ENCODE measurements around the gene MYRF.

DNA sequence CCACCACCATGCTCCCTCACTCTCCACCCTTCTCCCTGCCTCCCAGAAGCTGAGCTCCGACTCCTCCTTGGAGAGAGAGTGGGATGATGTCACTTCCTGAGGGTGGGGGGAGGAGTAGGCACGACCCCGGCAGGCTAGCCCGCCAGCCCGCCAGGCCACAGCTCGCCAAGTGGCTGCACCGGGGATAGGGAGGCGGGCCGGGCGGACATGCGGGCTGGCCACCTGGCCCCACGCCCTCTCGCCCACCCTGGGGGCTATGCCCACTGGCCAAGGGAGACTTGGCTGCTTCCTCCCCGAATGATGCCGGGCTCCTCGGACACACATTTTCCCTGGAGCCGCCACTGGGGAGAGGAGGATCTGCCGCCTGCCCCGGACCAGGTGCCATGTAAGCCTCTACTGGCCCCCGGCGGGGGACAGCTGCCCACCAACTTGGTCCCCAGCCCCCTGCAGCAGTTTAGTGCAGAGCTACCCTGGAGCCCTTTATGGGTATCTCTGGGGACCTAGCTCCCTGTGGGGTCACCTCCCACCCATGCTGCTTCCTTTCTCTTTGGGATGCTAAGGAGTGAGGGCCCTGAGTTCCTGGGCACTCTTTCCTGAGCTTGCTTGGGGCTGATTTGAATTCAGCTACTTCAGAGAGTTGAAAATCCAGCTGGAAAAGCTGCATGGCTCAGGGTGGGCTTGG lies 33.7 kb upstream of the MYRF start:
- TF ChIP-seq ZNF433 (tag by site-specific recombination; IDR thresholded peaks at IDR 0.05; ENCODE audit: low read depth) (no peak), ZNF623 (tag by site-specific recombination; IDR thresholded peaks at IDR 0.05) (no peak), ZNF596 (tag by site-specific recombination; IDR thresholded peaks at IDR 0.05) (no peak), ZNF174 (tag by site-specific recombination; IDR thresholded peaks at IDR 0.05) (no peak), ZNF416 (tag by site-specific recombination; IDR thresholded peaks at IDR 0.05) (no peak), ZNF629 (tag by site-specific recombination; IDR thresholded peaks at IDR 0.05) (peak; percentile 65), ZNF426 (tag by site-specific recombination; IDR thresholded peaks at IDR 0.05) (no peak), ZNF423 (tag by site-specific recombination; IDR thresholded peaks at IDR 0.05) (no peak)
- TF ChIP-seq, protein P1, sequence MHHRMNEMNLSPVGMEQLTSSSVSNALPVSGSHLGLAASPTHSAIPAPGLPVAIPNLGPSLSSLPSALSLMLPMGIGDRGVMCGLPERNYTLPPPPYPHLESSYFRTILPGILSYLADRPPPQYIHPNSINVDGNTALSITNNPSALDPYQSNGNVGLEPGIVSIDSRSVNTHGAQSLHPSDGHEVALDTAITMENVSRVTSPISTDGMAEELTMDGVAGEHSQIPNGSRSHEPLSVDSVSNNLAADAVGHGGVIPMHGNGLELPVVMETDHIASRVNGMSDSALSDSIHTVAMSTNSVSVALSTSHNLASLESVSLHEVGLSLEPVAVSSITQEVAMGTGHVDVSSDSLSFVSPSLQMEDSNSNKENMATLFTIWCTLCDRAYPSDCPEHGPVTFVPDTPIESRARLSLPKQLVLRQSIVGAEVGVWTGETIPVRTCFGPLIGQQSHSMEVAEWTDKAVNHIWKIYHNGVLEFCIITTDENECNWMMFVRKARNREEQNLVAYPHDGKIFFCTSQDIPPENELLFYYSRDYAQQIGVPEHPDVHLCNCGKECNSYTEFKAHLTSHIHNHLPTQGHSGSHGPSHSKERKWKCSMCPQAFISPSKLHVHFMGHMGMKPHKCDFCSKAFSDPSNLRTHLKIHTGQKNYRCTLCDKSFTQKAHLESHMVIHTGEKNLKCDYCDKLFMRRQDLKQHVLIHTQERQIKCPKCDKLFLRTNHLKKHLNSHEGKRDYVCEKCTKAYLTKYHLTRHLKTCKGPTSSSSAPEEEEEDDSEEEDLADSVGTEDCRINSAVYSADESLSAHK (tag by site-specific recombination; IDR thresholded peaks at IDR 0.05): no peak
- TF ChIP-seq, protein P2, sequence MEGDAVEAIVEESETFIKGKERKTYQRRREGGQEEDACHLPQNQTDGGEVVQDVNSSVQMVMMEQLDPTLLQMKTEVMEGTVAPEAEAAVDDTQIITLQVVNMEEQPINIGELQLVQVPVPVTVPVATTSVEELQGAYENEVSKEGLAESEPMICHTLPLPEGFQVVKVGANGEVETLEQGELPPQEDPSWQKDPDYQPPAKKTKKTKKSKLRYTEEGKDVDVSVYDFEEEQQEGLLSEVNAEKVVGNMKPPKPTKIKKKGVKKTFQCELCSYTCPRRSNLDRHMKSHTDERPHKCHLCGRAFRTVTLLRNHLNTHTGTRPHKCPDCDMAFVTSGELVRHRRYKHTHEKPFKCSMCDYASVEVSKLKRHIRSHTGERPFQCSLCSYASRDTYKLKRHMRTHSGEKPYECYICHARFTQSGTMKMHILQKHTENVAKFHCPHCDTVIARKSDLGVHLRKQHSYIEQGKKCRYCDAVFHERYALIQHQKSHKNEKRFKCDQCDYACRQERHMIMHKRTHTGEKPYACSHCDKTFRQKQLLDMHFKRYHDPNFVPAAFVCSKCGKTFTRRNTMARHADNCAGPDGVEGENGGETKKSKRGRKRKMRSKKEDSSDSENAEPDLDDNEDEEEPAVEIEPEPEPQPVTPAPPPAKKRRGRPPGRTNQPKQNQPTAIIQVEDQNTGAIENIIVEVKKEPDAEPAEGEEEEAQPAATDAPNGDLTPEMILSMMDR (tag by site-specific recombination; IDR thresholded peaks at IDR 0.05): peak; percentile 64
- TF ChIP-seq, protein P3, sequence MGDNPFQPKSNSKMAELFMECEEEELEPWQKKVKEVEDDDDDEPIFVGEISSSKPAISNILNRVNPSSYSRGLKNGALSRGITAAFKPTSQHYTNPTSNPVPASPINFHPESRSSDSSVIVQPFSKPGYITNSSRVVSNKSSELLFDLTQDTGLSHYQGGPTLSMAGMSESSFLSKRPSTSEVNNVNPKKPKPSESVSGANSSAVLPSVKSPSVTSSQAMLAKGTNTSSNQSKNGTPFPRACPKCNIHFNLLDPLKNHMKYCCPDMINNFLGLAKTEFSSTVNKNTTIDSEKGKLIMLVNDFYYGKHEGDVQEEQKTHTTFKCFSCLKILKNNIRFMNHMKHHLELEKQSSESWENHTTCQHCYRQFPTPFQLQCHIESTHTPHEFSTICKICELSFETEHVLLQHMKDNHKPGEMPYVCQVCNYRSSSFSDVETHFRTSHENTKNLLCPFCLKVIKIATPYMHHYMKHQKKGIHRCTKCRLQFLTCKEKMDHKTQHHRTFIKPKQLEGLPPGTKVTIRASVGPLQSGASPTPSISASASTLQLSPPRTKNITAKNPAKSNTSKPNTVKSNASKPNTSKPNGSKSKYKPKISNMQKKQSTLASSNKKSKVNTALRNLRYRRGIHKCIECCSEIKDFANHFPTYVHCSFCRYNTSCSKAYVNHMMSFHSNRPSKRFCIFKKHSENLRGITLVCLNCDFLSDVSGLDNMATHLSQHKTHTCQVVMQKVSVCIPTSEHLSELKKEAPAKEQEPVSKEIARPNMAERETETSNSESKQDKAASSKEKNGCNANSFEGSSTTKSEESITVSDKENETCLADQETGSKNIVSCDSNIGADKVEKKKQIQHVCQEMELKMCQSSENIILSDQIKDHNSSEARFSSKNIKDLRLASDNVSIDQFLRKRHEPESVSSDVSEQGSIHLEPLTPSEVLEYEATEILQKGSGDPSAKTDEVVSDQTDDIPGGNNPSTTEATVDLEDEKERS (tag by site-specific recombination; IDR thresholded peaks at IDR 0.05): no peak
